SK-N-SH treated with all-trans-retinoic acid at 6 μM for 48 hours (cell line): ENCODE measurements around the gene TBC1D9.

Source experiments
- ATAC-seq: fragments of 200-7000 bp; cut with Tn5 transposase; 3 replicates; pipeline ENCODE4 v1.9.1; 2020; ENCODE audit warnings: mild to moderate bottlenecking, moderate library complexity
- ARNTL ChIP-seq: fragments of 450-650 bp; formaldehyde crosslinking; IDR thresholded peaks from 2 replicates; pipeline ENCODE4 v1.5.0; 2020; ENCODE audit warnings: low read depth, mild to moderate bottlenecking, moderate library complexity, borderline replicate concordance
- CREB5 ChIP-seq: fragments of 250-450 bp; sonication (Bioruptor Pico); IDR thresholded peaks from 2 replicates; pipeline ENCODE4 v1.5.1; 2020; ENCODE audit warnings: low read depth, mild to moderate bottlenecking, moderate library complexity
- CSDC2 ChIP-seq: fragments of 250-450 bp; sonication (Bioruptor Pico); IDR thresholded peaks from 2 replicates; pipeline ENCODE4 v1.5.0; 2020; ENCODE audit warnings: mild to moderate bottlenecking, moderate library complexity
- CSRNP3 ChIP-seq: fragments of 250-450 bp; sonication (Bioruptor Pico); IDR thresholded peaks from 2 replicates; pipeline ENCODE4 v1.5.1; 2021; ENCODE audit warnings: mild to moderate bottlenecking, moderate library complexity
- GLIS3 ChIP-seq: fragments of 250-450 bp; sonication (Bioruptor Pico); IDR thresholded peaks from 2 replicates; pipeline ENCODE4 v1.5.0; 2020; ENCODE audit warnings: mild to moderate bottlenecking, moderate library complexity
- PATZ1 ChIP-seq: fragments of 250-450 bp; sonication (Bioruptor Pico); IDR thresholded peaks from 2 replicates; pipeline ENCODE4 v1.8.0; 2020; ENCODE audit warnings: mild to moderate bottlenecking, moderate library complexity, borderline replicate concordance
- POU6F1 ChIP-seq: fragments of 250-450 bp; sonication (Bioruptor Pico); IDR thresholded peaks from 2 replicates; pipeline ENCODE4 v1.8.0; 2021; ENCODE audit warnings: low read depth, mild to moderate bottlenecking, moderate library complexity, borderline replicate concordance
- PPARA ChIP-seq: fragments of 250-450 bp; sonication (Bioruptor Pico); IDR thresholded peaks from 2 replicates; pipeline ENCODE4 v1.5.0; 2020; ENCODE audit warnings: mild to moderate bottlenecking, borderline replicate concordance
- RARB ChIP-seq: fragments of 250-450 bp; sonication (Bioruptor Pico); IDR thresholded peaks from 2 replicates; pipeline ENCODE4 v1.8.0; 2021; ENCODE audit warnings: mild to moderate bottlenecking, moderate library complexity
- SNAI2 ChIP-seq: fragments of 250-450 bp; sonication (Bioruptor Pico); IDR thresholded peaks from 2 replicates; pipeline ENCODE4 v1.5.0; 2020; ENCODE audit warnings: mild to moderate bottlenecking, moderate library complexity
- TCF4 ChIP-seq: fragments of 250-450 bp; sonication (Bioruptor Pico); IDR thresholded peaks from 2 replicates; pipeline ENCODE4 v1.8.0; 2021; ENCODE audit warnings: mild to moderate bottlenecking, moderate library complexity, borderline replicate concordance
- TOX ChIP-seq: fragments of 250-450 bp; sonication (Bioruptor Pico); IDR thresholded peaks from 2 replicates; pipeline ENCODE4 v1.8.0; 2021; ENCODE audit warnings: mild to moderate bottlenecking, moderate library complexity, borderline replicate concordance
- TSHZ2 ChIP-seq: fragments of 250-450 bp; sonication (Bioruptor Pico); IDR thresholded peaks from 2 replicates; pipeline ENCODE4 v1.5.0; 2020; ENCODE audit warnings: mild to moderate bottlenecking, moderate library complexity
- ZFP3 ChIP-seq: fragments of 250-450 bp; sonication (Bioruptor Pico); IDR thresholded peaks from 2 replicates; pipeline ENCODE4 v1.5.0; 2020; ENCODE audit warnings: mild to moderate bottlenecking, moderate library complexity
- ZFP30 ChIP-seq: fragments of 450-650 bp; formaldehyde crosslinking; IDR thresholded peaks from 2 replicates; pipeline ENCODE4 v1.5.0; 2022; ENCODE audit warnings: mild to moderate bottlenecking, moderate library complexity
- ZNF565 ChIP-seq: fragments of 450-650 bp; formaldehyde crosslinking; conservative IDR thresholded peaks from 2 replicates; pipeline ENCODE4 v1.5.0; 2020; ENCODE audit warnings: low read depth, mild to moderate bottlenecking, moderate library complexity
- ZNF70 ChIP-seq: fragments of 450-650 bp; formaldehyde crosslinking; IDR thresholded peaks from 2 replicates; pipeline ENCODE4 v1.5.0; 2020; ENCODE audit warnings: mild to moderate bottlenecking, moderate library complexity
- ZNF8 ChIP-seq: fragments of 450-650 bp; formaldehyde crosslinking; IDR thresholded peaks from 2 replicates; pipeline ENCODE4 v1.5.0; 2020; ENCODE audit warnings: mild to moderate bottlenecking, moderate library complexity

TBC1D9 gene

GRCh38 chr4:140617499-140618248 lies 138.5 kb downstream of the TBC1D9 start:
- no peak for TF ChIP-seq GLIS3
- no peak for ATAC-seq

- no peak for ATAC-seq
- no peak for TF ChIP-seq CREB5 (CRISPR knock-in tag)
These were observed 140.7 kb downstream of the TBC1D9 start for GRCh38 chr4:140615451-140615850.

GRCh38 chr4:140612357-140612756 lies 143.8 kb downstream of the TBC1D9 start:
- ATAC-seq = no peak
- TF ChIP-seq ZFP3 (CRISPR knock-in tag) (no peak), ARNTL (CRISPR knock-in tag) (no peak), RARB (CRISPR knock-in tag) (no peak), CSRNP3 (CRISPR knock-in tag) (no peak), ZNF565 (CRISPR knock-in tag) (no peak), SNAI2 (no peak), TCF4 (CRISPR knock-in tag) (no peak), PATZ1 (CRISPR knock-in tag) (no peak), GLIS3 (no peak), ZNF8 (CRISPR knock-in tag) (no peak), TOX (CRISPR knock-in tag) (no peak), POU6F1 (CRISPR knock-in tag) (no peak), ZNF70 (CRISPR knock-in tag) (no peak), PPARA (no peak)

GRCh38 chr4:140611854-140612253 lies 144.3 kb downstream of the TBC1D9 start:
- ATAC-seq = no peak
- TF ChIP-seq PATZ1 (CRISPR knock-in tag) = no peak
- no peak for TF ChIP-seq ZFP30 (CRISPR knock-in tag)
- TF ChIP-seq CSDC2 (CRISPR knock-in tag) = no peak
- no peak for TF ChIP-seq POU6F1 (CRISPR knock-in tag)
- no peak for TF ChIP-seq TSHZ2 (CRISPR knock-in tag)
- TF ChIP-seq ZNF565 (CRISPR knock-in tag) = no peak
- TF ChIP-seq ARNTL (CRISPR knock-in tag) = no peak
- no peak for TF ChIP-seq GLIS3
- TF ChIP-seq TOX (CRISPR knock-in tag) = no peak
